ENCODE data around the gene PTEN.

The PTEN gene

GRCh38 chr10:87817609-87818504 lies 45.6 kb upstream of the PTEN start, which contains the start of gene ATAD1 (continued):
- TF ChIP-seq WT1 (tag by site-specific recombination; IDR thresholded peaks at IDR 0.05), result 0 out of 2 replicates have a peak, but pooled peaks have one; percentile 57

DNA sequence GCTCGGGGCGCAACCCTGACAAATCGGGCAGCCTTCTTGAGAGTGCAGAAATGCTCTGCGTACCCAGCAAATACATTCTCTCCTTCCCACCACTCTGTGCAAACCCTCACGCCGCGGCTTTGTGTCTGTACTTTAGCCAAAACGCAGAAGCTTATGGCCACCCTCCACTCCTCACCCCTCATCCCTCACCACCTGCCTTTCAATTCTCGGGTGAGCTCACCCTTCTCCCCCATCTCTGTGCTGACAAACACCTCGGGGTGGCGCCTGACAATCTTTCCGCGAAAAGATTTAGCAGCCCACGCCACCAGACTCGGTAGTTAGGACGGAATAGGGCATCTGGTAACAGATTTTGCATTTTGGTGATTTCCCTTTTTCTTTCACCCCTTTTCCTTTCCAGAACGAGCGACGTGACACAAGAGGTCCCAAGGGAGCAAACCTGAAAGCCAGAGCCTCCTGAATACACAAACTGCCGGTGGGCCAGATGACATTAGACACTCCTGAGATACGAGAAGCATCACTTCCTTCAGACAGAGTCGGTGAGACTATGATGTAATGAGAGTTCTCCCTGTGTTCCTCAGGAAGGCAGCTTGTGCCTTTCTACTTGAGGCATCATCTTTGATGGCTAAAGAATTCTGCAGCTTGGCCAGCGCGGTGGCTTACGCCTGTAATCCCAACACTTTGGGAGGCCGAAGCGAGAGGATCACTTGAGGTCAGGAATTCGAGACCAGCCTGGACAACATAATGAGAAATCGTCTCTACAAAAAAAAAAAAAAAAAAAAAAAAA lies 44.7 kb upstream of the PTEN start:
- ChIA-PET CTCF (interaction anchor here (0.6 to 1.3 kb wide), 7 partner anchors 9 to 1444 kb away, joined by 3 to 5 read pairs (median 3); no protein-coding TSS in a partner anchor), POLR2A (interaction anchor here (0.6 to 2.9 kb wide), 12 partner anchors 9 to 1239 kb away, joined by 3 to 30 read pairs (median 5); partner anchors contain the start of genes KLLN, MINPP1 and PTEN)
- Histone ChIP-seq H3K9me3 (ENCODE audit: control insufficient read depth, insufficient read depth, low read depth, low read length) (no peaks in the 10 kb centered on the region), H3K36me3 (ENCODE audit: control insufficient read depth in 2 of 2, insufficient read depth in 1 of 2, low read length in 2 of 2) (peaks cover 7 to 8% of the 10 kb centered on the region in 2 experiments; a peak in 2 of 3 replicates), H3K4me3 (ENCODE audit: low read depth, low read length) (peak overlapping the region; percentile 76), H3K27ac (ENCODE audit: extremely low read depth, low read depth, low read length) (peak overlapping the region; percentile 99), H3K4me1 (ENCODE audit: control insufficient read depth, insufficient read depth, low read length) (peaks cover 13% of the 10 kb centered on the region; the same call in 1 of the 2 replicates)
- TF ChIP-seq ATF2 (tag by site-specific recombination; IDR thresholded peaks at IDR 0.05; ENCODE audit: low read depth), result peak; percentile 82
- no peak for TF ChIP-seq ZNF354C (tag by site-specific recombination; IDR thresholded peaks at IDR 0.05; ENCODE audit: borderline replicate concordance, low read depth)
- no peak for TF ChIP-seq ZNF785 (tag by site-specific recombination; IDR thresholded peaks at IDR 0.05)
- TF ChIP-seq, protein P1, sequence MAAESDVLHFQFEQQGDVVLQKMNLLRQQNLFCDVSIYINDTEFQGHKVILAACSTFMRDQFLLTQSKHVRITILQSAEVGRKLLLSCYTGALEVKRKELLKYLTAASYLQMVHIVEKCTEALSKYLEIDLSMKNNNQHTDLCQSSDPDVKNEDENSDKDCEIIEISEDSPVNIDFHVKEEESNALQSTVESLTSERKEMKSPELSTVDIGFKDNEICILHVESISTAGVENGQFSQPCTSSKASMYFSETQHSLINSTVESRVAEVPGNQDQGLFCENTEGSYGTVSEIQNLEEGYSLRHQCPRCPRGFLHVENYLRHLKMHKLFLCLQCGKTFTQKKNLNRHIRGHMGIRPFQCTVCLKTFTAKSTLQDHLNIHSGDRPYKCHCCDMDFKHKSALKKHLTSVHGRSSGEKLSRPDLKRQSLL (tag by site-specific recombination; IDR thresholded peaks at IDR 0.05), result no peak
- TF ChIP-seq ZNF654 (tag by site-specific recombination; IDR thresholded peaks at IDR 0.05; ENCODE audit: low read depth), result no peak
- no peak for TF ChIP-seq YY1 (tag by site-specific recombination; IDR thresholded peaks at IDR 0.05)
- peak; percentile 34; the same call in 1 of the 2 replicates for TF ChIP-seq ZFP69B (tag by site-specific recombination; IDR thresholded peaks at IDR 0.05)
- no peak for TF ChIP-seq SCRT1 (tag by site-specific recombination; IDR thresholded peaks at IDR 0.05; ENCODE audit: borderline replicate concordance)
- no peak for TF ChIP-seq ZFP3 (tag by site-specific recombination; IDR thresholded peaks at IDR 0.05; ENCODE audit: low read depth)
- no peak for TF ChIP-seq ZNF426 (tag by site-specific recombination; IDR thresholded peaks at IDR 0.05)
- TF ChIP-seq HOXC10 (CRISPR knock-in tag; IDR thresholded peaks at IDR 0.05), result no peak
- no peak for TF ChIP-seq ZNF561 (tag by site-specific recombination; IDR thresholded peaks at IDR 0.05; ENCODE audit: borderline replicate concordance)
- TF ChIP-seq GLIS1 (tag by site-specific recombination; IDR thresholded peaks at IDR 0.05), result peak; percentile 20; the same call in 1 of the 2 replicates
- no peak for TF ChIP-seq ZNF174 (tag by site-specific recombination; IDR thresholded peaks at IDR 0.05)
- TF ChIP-seq ZNF148 (tag by site-specific recombination; IDR thresholded peaks at IDR 0.05; ENCODE audit: borderline replicate concordance), result no peak
- TF ChIP-seq ZNF76 (tag by site-specific recombination; IDR thresholded peaks at IDR 0.05; ENCODE audit: borderline replicate concordance, low read depth), result no peak
- no peak for TF ChIP-seq ZNF211 (tag by site-specific recombination; IDR thresholded peaks at IDR 0.05; ENCODE audit: low read depth)
- no peak for TF ChIP-seq SALL2 (tag by site-specific recombination; IDR thresholded peaks at IDR 0.05; ENCODE audit: borderline replicate concordance)
- no peak for TF ChIP-seq ZNF555 (tag by site-specific recombination; conservative IDR thresholded peaks at IDR 0.05)
- no peak for TF ChIP-seq ZNF157 (tag by site-specific recombination; IDR thresholded peaks at IDR 0.05)
- TF ChIP-seq, protein P2, sequence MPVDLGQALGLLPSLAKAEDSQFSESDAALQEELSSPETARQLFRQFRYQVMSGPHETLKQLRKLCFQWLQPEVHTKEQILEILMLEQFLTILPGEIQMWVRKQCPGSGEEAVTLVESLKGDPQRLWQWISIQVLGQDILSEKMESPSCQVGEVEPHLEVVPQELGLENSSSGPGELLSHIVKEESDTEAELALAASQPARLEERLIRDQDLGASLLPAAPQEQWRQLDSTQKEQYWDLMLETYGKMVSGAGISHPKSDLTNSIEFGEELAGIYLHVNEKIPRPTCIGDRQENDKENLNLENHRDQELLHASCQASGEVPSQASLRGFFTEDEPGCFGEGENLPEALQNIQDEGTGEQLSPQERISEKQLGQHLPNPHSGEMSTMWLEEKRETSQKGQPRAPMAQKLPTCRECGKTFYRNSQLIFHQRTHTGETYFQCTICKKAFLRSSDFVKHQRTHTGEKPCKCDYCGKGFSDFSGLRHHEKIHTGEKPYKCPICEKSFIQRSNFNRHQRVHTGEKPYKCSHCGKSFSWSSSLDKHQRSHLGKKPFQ (tag by site-specific recombination; IDR thresholded peaks at IDR 0.05), result no peak
- peak; percentile 79 for TF ChIP-seq ZNF335 (tag by site-specific recombination; conservative IDR thresholded peaks at IDR 0.05)
- peak; percentile 26 for TF ChIP-seq ZFHX2 (tag by site-specific recombination; conservative IDR thresholded peaks at IDR 0.05)
- no peak for TF ChIP-seq REPIN1 (tag by site-specific recombination; IDR thresholded peaks at IDR 0.05; ENCODE audit: low read depth)
- no peak for TF ChIP-seq ZNF791 (tag by site-specific recombination; IDR thresholded peaks at IDR 0.05)
- no peak for TF ChIP-seq ZNF48 (tag by site-specific recombination; IDR thresholded peaks at IDR 0.05)
- no peak for TF ChIP-seq ZNF146 (tag by site-specific recombination; IDR thresholded peaks at IDR 0.05)

Data from HEK293 (cell line).